GM18858 (cell line): ENCODE measurements around the gene LRCH4.
"Not testable (repeated sequence)": the region's sequence is repeated elsewhere in the genome, so short reads cannot be mapped to it uniquely, and the experiment has no call there.

ENCODE experiments used
- ATAC-seq: cut with Tn5 transposase; IDR thresholded peaks from one replicate; pipeline ENCODE4 v1.9.1; 2021; ENCODE audit not compliant: unreplicated experiment

The LRCH4 gene

DNA sequence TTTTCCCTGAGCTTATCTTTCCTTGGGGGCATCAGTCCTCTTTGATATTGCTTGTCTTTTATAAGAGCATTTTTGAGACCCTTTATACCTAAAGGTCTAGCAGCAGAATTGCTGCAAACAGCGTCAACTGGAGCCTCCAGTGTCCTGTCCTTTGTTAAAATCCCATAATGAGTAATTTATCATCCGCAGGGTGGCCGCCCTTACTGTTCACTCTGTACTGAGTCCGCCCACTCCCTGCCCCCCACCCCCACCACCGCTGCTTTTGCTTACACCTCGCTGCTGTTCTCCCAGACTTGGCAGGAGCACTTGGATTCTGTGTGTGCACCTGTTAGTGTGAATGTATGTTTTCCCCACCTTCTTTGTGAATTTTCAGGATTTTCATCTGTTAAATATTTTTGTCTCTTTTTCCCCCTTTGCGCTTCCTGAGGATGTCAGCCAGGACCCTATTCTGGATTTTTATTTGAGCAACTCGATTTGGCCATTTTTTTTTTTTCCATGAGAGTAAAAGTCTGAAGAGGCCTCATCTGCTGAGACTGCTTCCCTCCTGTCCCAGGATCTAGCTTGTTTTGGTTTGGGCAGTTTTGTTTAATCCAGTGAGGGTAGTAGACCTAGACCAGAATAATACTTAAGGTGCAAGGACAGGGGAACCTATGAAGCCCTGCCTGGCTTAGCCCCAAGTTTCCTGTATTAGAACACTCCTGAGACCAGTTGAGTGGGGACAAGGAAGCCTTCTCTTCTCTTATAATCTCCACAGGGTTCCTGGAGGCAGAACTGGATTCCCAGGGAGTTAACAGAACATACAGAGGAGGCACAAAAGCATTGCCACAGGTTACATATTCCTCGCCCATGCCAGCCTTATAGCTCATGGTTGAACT lies 38.8 kb downstream of the LRCH4 start:
- ATAC-seq, result no peak

GRCh38 chr7:100546129-100546925 lies 39.6 kb downstream of the LRCH4 start:
- no peak for ATAC-seq

- ATAC-seq, result peak; percentile 31
These were observed 40.4 kb downstream of the LRCH4 start for GRCh38 chr7:100545360-100546128.

GRCh38 chr7:100544967-100545359 lies 41.0 kb downstream of the LRCH4 start:
- no peak for ATAC-seq

- ATAC-seq, result no peak
These were observed 41.5 kb downstream of the LRCH4 start for GRCh38 chr7:100544386-100544785.

DNA sequence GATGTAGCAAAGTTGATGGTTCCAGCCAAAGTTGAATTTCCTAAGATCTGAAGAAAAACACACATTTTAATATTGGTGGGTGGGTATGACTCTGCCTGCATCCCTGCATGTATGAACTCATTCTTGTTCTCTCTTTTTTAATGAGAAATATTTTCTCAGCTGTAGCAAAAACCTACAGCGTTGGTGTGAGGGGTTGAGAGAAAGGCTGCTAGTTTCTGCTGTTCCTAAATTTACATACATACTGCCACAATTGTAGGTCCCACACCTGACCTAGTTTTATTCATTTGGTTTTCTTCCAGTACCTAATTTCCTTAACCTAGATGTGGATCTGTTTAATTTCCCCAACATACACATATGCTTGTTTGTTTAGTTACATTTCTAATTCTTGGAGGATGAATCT lies 42.3 kb downstream of the LRCH4 start:
- no peak for ATAC-seq

DNA sequence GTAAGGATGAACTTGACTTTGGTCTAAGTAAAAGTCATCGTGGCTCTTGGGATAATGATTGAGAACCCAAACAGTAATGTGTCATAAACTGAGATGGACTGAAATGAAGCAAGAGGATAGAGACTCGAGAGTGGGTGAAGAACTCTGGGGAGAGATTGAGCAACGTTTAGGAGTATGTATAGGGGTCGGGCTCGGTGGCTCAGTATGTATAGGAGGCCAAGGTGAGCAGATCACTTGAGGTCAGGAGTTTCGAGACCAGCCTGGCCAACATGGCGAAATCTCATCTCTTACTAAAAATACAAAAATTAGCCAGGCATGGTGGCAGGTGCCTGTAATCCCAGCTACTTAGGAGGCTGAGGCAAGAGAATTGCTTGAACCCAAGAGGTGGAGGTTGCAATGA lies 44.6 kb downstream of the LRCH4 start:
- not testable (repeated sequence) for ATAC-seq

DNA sequence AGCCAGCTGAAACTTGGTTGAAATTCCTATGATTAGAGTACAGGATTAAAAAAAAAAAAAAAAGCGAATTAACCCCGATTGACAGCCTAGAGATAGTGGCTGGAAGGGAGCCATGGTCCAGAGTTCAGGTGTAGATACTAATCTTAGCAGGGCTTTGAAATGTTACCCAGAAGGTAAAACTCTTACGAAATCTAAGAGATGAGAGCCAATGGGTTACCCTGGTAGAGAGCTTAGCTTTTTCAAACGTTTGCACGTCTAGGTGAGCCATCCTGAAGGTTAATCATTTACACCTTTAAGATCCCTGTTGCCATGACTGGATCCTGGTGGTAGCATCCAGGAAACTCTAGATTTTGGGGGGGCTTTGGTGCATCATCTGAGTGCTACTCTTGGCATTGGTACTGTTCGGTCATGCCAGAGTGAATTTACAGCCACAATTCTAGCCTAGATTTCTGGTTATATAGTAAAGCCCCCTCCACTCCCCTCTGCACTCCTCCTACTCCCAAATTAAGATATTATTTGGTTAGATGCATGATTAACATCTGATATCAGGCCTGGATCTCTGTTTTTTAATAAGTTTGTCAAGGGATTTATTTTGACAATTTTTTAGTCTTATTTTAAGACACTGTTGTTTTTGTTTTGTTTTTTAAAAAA lies 45.7 kb downstream of the LRCH4 start:
- no peak for ATAC-seq

DNA sequence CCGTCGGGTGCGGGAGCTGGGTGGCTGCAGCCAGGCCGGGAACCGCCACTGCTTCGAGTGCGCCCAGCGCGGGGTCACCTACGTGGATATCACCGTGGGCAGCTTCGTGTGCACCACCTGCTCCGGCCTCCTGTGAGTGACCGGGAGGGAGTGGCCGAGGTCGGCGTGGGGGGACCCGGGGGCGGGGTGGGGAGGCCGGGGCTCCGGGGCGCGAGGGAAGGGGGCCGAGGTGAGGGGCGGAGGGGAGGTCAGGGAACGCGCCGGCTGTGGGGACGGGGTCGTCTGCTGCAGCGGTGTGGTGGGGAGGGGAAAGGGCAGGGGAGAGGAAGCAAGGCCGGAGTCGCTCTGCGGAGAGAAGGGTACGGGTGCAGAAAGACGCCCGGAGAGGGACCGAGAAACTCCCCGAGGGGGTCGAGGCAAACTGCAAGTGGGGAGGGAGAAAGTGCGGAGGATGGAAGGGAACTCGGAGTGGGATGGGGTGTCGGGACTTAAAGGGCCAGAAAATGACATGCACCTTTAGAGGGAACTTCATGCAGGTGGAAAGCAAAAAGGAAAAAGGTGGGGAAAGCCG lies 46.4 kb downstream of the LRCH4 start:
- ATAC-seq, result no peak

GRCh38 chr7:100538654-100539435 lies 47.1 kb downstream of the LRCH4 start, which contains the start of gene AGFG2:
Gene AGFG2 (plus strand): TSS chr7:100539203. CDS start chr7:100539347, 144 bp downstream.
- peak; percentile 79 for ATAC-seq

DNA sequence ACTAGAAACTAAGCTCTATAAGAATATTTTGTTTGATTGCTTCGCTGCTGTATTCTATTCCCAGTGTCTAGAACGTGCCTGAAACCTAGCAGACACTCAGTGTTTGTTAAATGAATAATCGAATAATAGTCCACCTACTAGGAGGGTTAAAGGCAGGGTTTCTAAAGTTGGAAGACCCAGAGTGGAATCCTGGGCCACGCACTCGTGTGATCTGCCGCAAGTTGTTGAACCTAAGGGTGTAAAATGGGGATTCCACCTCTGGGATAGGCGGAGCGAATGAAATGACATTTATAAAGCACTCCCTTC lies 47.6 kb downstream of the LRCH4 start:
- ATAC-seq, result no peak

- ATAC-seq, result not testable (repeated sequence)
These were observed 49.2 kb downstream of the LRCH4 start for GRCh38 chr7:100536695-100537094.

GRCh38 chr7:100535982-100536381 lies 49.9 kb downstream of the LRCH4 start:
- not testable (repeated sequence) for ATAC-seq

DNA sequence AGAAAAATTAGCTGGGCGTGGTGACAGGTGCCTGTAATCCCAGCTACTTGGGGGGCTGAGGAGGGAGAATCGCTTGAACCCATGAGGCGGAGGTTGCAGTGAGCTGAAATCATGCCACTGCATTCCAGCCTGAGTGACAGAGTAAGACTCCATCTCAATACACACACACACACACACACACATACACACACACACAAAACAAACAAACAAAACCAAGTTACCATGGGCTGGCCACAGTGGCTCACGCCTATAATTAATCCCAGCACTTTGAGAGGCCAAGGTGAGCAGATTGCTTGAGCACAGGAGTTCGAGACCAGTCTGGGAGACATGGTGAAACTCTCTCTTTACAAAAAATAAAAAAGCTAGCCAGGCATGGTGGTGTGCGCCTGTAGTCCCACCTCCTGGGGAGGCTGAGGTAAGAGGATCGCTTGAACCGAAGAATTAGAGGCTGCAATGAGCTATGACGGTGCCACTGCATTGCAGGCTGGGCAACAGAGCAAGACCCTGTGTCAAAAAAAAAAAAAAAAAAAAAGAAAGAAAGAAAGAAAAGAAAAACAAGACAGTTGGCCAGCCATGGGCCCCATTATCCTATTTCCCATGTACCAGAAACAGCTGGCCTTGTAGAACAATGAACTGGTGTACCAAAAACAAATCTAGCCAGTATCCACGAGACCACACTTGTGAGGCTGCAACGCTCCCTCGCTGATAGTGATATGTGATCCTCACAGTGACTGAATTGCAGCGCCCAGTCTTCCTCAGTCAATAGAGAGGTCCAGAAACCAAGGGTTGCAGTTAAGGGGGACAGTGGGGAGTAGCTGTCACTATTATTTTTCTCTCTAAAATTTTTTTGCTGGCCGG lies 53.5 kb downstream of the LRCH4 start:
- ATAC-seq, result no peak

DNA sequence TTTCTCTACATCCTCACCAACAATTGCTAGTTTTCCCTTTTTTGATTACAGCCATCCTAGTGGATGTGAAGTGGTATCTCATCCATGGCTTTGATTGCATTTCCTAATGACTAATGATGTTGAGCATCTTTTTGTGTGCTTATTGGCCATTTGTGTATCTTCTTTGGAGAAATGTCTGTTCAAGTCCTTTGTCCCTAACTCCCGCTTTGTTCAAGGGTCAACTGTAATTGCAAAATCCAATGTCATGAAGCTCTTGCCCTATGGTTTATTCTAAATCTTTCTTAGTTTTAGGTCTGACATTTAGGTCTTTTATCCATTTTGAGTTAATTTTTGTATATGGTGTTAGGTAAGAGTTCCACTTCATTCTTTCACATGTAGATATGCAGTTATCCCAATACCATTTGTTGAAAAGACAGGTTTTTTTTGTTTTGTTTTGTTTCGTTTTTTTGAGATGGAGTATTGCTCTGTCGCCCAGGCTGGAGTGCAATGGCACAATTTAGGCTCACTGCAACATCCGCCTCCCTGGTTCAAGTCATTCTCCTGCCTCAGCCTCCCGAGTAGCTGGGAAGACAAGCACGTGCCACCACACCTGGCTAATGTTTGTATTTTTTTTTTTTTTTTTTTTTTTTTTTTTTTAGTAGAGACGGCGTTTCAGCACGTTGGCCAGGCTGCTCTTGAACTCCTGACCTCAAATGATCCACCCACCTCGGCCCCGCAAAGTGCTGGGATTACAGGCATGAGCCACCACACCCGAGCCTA lies 57.6 kb downstream of the LRCH4 start:
- ATAC-seq, result not testable (repeated sequence)
